ENCODE data around the gene NFASC.

- TF ChIP-seq, protein P1, sequence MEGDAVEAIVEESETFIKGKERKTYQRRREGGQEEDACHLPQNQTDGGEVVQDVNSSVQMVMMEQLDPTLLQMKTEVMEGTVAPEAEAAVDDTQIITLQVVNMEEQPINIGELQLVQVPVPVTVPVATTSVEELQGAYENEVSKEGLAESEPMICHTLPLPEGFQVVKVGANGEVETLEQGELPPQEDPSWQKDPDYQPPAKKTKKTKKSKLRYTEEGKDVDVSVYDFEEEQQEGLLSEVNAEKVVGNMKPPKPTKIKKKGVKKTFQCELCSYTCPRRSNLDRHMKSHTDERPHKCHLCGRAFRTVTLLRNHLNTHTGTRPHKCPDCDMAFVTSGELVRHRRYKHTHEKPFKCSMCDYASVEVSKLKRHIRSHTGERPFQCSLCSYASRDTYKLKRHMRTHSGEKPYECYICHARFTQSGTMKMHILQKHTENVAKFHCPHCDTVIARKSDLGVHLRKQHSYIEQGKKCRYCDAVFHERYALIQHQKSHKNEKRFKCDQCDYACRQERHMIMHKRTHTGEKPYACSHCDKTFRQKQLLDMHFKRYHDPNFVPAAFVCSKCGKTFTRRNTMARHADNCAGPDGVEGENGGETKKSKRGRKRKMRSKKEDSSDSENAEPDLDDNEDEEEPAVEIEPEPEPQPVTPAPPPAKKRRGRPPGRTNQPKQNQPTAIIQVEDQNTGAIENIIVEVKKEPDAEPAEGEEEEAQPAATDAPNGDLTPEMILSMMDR (IDR thresholded peaks at IDR 0.05) = no peak
- TF ChIP-seq POLR2A (IDR thresholded peaks at IDR 0.05) = no peak
These were observed 132.9 kb downstream of the NFASC start for GRCh38 chr1:205003358-205004131.

Measured in adrenal gland (tissue), 5 donors.